Hair follicular keratinocyte (primary cell): ENCODE data around the gene MNDA. TPM values are rescaled to one million over a fixed set of nuclear protein-coding genes. Genes with fewer than 3 reads are reported as not detected.

ENCODE experiments used
- total RNA-seq: library from RNA; depleted of rRNA; stranded (reverse); fragments of >200 nt; gene quantifications from 2 replicates; pipeline ENCODE4 v1.2.3, GENCODE V29; 2015

Gene MNDA
- not detected in 2 replicates for total RNA-seq

DNA sequence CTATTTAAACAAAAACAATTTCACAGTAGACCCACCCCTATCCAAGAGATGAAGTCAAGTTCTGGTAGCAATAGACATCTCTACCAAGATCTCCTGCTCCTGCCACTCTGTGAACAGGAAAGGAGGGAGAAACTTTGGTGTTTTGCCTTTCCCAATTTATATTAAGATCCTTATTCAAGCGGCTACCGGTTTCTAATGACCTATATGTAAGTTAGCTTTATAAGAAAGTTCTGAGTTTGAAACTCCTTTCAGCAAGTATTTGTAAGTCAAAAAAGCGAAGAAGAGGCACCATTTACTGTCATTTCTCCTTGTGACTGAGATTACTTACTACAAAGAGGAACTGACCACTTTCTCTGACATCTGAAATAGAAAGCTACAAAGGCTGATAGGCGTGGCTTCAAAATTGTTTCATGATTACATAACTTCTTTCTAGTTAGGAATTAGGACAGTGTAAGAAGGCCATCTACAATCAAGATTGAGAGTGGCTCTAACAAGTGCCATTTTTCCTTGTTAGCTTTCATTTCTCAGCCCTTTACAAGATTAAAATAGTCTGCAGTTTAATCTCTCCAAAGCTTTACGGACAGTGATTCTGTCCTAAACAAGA lies at the start of gene MNDA:
MNDA (plus strand) TSS at position 448 of the 604 bp plus-strand sequence. CDS start 10,803 bp downstream, outside the sequence.

Other genes starting within 250 kb of the MNDA start
- not detected in 2 replicates for gene OR10Z1, start 226.1 kb upstream of the MNDA start, total RNA-seq
- gene SPTA1, start 144.6 kb upstream of the MNDA start, total RNA-seq, result not detected in 2 replicates
- gene OR6K2, start 130.7 kb upstream of the MNDA start, total RNA-seq, result not detected in 2 replicates
- not detected in 2 replicates for gene OR6K3, start 110.6 kb upstream of the MNDA start, total RNA-seq
- not detected in 2 replicates for gene OR6K6, start 76.6 kb upstream of the MNDA start, total RNA-seq
- gene OR6N1, start 59.2 kb upstream of the MNDA start, total RNA-seq, result not detected in 2 replicates
- not detected in 2 replicates for gene OR6N2, start 50.1 kb upstream of the MNDA start, total RNA-seq
- gene PYHIN1, start 100.2 kb downstream of the MNDA start, total RNA-seq, result not detected in 2 replicates
- gene IFI16, start 178.6 kb downstream of the MNDA start, total RNA-seq, result 72.2 and 78.3 TPM in 2 replicates
- not detected in 2 replicates for gene AIM2, start 245.4 kb downstream of the MNDA start, total RNA-seq